NCI-H446 treated with DMSO at 0.1 percent for 48 hours (cell line): ENCODE results near the gene UNKL.

Experiments
- DNase-seq: peaks from one replicate; lab custom pipeline; 2025; lab: John Stamatoyannopoulos, UW

The UNKL gene

DNA sequence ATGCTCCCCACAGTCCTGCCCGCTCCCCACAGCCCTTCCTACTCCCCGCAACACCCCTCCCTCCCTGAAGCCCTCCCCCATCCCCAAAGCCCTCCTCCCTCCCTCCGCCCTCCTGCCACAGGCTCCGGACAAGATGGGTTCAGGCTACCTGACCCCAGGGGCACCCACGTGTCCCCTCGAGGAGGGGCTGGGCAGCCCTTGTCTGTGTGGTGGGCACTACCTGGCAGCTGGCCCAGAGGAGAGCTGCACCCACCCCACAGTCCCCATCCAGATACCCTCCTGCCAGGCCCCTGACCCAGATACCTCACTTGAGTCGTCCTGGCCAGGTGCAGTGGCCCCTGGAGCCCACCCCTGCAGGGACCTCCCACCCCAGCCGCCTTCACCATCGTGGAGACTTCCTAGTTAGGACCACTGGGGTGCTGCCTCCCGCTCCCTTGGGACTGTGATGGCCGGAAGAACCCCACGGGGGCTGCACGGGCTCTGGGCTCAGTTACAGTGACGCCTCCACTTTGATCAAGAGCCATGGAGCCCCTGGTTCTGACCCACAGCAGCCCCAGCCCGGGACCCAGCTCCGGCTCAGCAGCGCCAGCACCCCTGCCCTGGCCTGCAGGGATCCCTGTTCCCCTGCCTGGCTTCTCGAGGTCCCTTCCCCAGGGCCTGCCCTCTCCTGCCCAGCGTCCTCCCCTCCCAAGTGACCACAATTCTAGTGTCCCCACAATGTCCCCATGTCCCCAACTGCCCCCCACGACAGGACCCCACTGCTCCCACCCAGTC is 17.2 kb upstream of the UNKL start:
- DNase-seq = no peak

DNA sequence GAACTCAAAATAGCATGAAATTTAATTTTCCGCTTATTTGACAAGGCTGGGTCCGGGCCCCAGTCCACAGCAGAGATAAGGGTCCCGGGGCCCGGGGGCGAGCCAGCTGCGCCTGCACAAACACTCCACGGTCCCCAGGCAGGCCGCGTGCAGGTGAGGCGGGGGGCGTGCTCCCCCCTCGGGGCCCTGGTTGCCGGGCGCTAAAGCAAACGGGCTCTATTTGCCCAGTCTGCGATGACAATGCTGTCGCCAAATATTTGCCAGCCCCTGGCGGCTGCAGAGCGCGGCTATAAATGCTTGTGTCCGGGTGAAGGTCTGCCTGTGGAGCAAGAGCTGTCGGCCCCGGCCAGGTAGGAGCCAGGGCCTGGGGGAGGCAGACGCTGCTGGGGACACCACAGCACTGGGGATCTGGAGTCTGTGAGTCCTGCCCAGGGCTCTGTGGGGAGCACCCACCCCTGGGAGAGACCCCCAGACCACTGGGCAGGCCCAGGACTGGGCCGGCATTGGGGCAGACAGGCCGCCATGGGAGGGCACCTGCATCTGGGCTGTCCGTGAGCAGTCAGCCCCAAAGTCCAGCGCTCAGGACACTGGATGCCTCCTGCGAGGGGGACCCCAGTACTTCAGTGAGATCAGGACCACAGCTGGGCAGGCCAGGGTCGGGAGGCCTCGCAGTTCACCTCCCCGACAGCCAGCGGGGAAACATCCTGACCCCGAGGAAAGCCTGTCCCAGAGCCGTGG is 16.4 kb upstream of the UNKL start, which contains the start of gene PERCC1:
TSS of gene PERCC1 (plus strand) at position 320 of the 738 bp plus-strand sequence. CDS start 1,516 bp downstream, outside the sequence.
- DNase-seq = no peak

DNA sequence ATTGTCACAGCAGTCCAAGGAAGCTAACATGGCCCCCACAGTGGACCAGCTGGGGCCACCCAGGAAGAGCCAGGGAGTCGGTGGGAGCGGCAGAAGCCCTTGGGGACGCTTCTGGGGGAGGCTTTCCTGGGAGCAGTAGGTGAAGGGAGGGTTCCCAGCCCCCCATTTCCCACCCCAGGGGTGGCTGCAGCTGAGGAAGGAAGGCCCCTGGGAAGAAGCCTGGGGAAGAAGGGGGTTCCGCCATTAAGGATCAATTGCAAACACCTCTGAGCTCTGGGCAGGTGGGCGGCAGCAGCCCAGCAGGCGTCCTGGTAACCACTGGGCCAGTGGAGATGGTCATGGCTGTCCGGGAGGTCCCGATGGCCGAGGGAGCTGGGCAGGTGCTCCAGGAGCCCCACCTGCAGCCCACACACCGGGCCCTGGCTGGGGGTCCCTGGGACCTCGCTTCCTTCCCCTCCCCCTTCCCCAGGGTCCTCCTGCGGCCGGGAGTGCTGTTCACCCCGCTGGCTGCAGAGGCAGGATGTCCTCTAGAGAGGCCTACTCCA is 15.8 kb upstream of the UNKL start:
- DNase-seq = no peak

DNA sequence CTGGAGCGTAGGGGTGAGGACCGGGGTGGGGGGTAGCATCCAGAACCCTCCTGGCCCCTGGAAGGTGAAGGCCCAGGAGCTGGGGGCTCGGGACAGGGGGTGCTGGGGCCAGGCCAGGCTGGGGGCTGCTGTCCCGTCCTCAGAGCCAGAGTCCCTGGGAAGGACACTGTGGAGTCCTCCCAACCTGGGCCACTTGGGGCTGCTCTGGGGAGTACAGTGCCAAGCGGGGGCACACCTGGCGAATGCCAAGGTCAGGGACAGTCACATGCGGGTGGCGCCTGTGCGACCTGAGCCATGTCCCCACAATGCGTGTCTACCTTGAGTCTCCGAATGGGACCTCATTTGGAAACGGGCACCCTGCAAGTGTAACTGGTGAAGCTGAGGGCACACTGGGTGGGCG is 15.1 kb upstream of the UNKL start:
- no peak for DNase-seq

DNA sequence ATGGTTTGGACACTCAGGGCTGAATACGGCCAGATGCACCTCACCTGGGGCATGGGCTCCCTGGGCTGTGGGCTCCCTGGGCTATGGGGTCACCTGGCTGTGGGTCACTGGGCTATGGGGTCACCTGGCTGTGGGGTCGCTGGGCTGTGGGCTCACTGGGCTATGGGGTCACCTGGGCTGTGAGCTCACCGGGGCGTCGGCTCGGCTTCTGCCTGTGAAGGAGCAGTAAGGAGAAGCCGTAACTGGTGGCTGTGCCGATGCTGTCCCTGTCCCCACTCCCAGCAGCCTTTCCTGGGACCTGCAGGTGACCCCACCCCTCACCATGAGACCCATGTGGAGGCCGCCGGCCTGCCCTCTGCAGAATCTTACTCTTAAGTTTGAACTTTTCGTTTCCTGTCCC is 14.5 kb upstream of the UNKL start:
- DNase-seq = no peak

DNA sequence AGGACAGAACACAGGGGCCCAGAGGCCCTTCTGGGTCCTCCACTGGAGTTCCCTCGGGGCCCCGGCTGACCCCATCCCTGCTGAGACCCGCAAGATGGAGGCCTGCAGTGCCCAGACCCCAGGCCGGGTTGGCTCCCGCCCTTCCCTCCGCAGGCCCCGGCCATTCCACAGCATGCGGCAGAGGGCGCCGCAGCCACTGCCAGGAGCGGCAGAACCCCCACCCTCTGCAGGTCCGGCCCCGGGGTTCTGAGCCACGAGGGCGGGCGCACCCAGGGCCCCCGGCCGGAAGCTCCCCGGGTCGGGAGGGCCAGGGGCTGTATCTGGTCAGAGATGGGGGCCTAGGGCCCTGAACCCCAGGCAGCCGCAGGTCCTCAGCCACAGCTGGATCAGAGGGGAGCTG is 14.0 kb upstream of the UNKL start:
- DNase-seq = no peak

DNA sequence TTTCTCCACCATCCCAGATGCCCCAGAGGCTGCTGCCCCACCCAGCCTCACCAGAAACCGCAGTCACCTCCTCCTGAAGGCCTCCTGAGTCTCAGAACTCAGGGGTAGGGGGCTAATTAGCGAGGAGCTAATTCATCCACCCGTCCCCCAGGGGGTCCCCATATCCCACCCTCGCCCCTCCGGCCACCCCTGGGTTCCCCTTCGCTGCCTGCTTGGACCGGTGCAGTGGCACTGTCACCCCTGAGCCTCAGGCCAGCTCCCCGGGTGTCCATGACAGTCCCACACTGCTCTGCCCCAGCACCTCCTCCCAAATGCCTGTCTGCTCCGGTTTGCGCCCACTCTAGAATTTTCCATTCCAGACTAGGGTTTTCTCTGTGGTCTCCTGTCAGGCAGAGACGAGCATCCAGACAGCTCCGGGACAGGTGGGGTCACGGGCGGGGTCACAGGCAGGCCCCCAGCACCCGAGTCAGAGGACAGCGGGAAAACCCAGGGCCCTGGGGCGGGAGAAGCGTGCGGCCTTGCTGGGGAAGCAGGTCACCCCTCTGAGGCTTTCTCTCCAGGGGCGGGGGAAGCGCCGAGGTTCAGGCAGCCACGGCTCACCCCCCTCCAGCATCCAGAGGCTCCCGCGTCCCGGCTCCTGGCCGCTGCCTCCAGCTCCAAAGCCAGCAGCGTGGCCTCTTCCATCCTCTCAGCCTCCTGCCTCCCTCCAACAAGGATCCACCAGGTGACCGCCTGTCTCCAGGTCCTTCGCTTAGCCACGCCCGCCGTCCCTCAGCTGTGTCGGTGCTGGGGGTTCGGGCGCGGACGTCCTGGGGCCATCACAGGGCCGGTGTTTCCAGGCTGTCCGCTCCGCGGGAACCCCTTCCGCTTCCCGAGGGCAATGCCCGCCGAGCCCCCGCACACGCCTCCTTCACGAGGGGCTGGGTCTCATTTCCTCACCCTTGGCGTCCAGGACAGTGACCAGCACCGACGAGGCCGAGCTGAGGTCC is 13.3 kb upstream of the UNKL start:
- no peak for DNase-seq

DNA sequence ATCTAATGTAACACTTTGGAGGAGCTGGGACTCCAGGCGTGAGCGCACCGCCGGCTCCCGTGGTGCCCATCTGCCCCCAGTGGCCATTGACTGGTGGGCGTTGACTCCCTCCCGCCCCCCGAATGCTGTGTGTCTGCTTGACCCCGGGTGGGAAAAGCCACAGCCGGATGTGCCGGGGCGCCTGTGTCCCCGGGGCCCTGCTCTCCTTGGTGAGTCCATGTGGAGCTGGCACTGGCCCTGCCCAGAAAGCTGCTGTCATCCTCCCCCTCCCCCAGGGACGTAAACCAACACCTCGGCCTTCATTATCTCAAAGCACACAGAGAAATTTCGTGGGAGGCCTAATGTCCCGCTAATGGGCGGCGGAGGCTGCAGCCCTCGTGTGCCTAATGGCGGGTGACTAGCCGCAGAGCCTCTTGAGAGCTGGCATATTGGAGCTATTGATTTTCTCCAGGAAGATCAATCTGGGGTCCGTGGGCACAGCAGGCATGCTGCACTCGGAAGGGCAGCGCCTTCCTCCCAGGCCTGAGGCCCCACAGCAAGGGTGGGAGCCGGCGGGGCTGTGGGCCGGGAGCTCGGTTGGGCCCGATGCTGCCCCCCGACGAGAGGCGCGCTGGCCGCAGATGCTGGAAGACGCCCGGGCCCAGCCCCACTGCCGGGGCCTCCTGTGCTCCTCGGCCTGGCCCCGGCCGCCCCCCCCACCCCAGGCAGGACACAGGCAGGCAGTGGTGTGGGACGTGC is 12.4 kb upstream of the UNKL start:
- no peak for DNase-seq

DNA sequence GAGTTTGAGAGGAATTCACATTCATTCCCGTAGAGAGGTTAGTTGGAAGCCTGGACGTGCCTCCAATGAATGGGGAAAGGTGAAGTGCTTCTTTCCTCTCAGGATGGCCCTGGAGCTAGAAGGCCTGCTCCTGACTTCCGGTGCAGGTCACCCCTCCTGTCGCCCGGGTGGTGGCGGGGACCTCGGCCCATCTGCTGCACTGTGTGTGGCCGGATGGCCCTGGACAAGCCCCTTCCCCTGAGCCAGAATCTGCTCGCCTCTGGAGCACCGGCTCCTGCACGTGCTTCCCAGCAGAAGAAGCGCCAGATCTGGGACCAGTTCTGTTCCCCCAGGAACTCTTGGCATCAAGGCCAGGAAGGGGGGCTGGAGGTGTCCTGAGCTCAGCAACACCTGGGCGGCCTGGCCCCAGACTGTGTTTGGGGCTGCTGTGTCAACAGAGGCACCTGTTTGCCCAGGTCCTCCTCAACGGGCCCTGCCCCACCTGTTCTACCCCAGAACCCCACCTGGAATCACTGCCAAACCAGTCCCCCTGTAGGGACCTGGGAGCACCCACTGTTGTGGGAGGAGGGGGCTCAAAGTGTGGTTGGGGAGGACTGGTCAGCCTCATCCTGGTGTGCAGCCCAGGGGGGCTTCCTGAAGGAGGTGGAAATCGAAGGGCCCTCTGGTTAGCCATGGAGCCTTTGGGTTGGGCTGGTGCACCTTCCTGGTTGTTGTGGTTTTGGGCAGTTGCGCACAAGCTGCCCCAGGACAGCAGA is 11.3 kb upstream of the UNKL start:
- no peak for DNase-seq

DNA sequence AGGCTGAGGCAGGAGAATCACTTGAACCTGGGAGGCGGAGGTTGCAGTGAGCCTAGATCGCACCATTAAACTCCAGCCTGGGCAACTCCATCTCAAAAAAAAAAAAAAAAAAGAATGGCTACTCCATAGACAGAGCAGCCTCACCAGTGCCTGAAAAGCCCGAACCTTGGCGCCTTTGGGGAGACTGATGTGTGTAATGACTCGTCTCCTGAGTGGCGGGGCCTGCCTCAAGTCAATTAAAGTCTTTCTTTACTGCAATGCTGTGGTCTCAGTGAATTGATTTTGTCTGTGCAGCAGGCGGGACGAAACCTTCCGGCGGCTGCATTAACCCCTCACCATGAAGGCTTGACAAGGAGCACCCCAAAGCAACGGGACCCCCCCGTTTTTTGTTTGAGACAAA is 9.5 kb upstream of the UNKL start:
- no peak for DNase-seq

DNA sequence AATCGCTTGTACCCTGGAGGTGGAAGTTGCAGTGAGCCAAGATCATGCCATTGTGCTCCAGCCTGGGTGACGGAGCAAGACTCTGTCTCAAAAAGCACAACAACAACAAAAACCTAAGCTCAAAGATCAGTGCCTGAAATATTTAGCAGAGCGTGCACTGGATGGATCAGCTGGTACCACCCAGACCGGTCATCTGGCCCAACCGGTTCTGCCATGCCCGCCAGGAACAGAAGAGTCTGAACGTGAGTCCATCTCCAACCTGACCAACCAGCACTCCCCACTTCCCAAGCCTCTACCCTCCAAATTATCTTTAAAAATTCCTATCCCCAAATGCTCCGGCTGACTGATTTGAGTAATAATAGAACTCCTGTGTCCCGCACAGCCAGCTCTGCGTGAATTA is 7.6 kb upstream of the UNKL start:
- DNase-seq = no peak

DNA sequence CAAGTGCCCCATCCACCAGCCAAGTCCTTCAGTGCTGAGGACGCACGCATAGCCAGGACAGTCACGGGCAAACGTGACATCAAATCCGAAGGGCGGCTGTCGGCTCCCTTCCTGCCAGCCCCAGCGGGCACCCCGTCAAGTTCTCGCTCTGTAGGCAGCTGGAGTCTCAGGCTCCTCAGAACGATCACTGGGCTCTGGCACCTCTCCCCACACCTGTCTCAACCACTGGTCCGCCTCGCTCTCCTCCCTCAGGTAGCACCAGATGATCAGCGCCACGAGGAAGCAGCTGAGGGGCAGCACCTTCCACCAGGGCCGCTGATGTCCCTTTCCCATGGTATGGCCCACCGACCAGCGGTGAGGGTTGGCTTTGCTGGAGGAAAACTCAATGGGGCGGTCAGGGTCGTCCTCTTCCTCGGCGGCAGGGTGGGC is 5.6 kb upstream of the UNKL start:
- DNase-seq = no peak

DNA sequence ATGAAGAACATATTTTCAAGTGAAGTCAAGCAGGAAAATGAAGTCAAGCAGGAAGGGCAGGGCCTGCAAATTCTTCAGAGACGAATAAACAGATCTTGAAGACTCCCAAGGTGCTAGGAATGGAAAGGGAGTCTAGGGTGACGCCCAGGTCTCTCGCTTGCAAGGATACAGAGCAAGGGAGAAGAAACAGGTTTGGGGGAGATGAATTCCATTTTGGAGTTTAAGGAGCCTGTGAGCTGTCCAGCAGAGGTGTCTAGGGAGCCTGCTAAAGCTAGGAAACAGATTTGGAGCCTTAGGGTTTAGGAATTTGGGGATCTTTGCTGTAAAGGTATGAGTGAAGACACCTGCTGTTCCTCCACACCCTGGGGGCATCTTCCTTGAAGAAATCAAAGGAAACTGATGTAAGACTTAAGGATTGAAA is 2.0 kb upstream of the UNKL start:
- DNase-seq = no peak

DNA sequence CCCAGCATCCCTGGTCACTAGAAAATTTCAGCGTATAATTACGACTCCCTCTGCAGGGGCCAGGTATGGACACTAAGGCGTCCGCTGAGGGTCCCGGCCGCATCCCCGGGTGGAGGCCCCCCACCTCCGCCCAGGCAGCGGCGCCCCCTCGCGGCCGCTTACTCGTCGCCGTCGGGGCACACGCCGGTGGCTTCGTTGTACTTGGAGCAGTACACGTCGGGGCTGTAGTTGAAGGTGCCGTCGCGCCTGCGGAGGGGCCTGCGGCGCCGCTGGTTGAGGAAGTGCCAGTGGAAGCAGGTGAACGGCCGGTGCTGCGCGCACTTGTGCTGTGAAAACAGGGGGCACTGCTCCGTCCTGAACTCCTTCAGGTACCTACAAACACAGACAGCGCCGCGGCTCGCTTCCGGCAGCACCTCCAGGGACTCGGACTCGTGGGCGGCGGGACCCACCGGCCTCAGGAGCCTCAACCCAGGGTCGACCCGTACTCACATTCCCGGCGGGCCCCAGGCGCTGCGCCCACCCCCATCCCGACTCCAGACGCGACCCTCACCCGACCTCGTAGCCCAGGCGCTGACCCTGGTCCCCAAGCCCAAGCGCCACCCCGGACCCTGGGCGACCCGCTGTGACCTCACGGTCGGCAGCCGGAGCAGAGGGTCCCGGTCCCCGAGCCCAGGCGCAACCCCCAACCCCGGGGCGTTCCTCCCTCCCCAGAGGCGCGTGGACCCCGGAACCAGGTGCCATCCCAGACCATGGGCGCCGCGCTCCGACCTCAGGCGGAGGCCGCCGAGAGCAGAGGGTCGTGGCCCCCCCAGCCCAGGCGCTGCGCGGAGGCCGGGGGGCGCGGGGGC is 596 bp downstream of the UNKL start:
- DNase-seq = no peak

DNA sequence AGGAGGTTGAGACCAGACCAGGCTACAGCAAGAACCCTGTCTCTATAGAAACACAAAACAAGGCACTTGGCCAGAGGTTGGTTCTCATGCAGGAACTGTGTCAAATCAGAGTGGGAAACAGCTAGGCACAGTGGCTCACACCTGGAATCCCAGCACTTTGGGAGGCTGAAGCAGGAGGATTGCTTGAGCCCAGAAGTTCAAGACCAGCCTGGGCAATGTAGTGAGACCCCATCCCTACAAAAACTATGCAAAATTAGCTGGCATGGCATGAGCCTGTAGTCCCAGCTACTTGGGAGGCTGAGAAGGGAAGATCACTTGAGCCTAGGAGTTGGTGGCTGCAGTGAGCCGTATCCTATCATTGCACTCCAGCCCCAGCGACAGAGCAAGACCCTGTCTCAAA is 1.7 kb downstream of the UNKL start:
- no peak for DNase-seq

DNA sequence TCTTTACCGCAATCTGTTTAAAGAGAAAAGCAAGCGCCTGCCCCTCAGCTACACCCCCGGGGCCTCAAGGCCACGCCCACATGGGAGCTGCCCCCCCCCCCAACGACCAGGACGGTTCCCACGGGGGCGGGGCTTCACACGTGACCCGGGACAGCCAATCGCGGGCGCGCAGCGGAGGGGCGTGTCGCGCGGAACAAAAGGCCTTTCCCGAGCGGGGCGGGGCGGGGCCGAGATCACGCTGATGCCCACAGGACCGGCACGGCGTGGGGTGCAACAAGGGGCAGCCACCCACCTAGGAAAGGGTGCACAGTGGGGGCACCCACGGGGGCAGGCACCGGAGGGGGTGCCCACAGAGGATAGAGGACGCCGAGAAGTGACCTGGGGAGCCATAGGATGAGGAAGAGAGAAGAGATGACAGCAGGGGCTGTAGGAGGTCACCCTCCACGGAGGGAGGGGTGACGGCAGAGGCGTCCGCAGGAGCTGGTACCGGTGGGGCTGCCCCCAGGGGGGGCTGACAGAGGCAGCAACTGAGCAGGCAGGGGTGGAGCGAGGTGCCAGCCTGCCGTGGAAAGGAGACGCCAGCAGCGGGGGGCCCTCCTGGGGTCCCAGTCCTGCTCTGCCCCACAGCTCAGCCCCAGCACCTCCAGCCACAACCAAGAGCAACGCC is 6.2 kb downstream of the UNKL start:
- peak; percentile 71 for DNase-seq

DNA sequence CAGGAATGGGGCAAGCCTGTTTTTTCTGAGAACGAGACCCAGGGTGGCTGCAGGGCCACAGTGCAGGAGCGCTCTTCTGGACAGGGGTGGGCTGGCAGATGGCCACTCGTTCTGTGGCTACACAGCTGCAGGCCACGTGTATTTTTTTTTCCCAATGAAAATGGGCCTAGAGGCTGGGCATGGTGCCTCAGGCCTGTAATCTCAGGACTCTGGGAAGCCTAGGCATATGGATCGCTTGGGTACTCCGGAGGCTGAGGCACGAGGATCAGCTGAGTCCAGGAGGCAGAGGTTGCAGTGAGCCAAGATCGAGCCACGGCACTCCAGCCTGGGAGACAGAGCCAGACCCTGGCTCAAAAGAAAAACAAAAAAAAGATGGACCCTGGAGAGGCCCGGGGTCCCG is 6.8 kb downstream of the UNKL start:
- no peak for DNase-seq

DNA sequence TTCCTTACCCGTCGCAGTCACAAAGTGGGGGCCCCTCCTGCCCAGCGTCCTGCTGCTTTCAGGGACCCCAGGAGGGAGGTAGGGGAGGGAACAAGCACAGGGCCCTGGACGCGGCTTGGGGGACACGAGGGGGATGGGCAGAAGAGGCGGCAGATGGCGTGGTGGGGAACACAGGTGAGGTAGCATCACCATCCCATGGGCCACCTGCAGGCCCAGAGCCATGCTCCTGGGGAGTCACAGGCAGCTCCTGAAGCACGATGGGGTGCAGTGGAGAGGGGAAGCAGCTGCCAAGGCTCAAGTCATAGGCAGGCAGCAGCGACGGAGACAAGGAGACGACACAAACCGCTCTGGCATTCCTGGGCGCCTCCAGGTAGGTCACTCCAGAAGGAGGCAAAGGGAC is 10.8 kb downstream of the UNKL start:
- no peak for DNase-seq

DNA sequence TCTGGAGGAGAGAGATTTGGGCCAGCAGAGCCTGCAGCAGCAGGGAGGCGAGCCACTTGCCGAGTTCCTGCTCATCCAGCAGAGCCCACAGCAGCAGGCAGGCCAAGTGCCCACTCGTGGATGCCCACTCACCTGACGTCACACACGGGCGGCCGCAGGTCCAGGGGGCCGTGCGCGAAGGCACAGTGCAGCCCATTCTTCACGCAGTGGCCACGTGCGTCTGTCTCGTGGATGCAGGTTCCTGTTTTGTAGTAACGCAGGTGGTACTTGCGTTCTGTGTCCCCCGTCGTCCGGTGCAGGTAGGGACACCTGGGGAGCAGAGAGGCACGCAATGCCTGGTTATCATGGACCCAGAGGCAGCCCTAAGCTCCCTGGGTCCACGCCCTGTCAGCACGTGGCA is 11.5 kb downstream of the UNKL start:
- DNase-seq = no peak
